ENCODE data around the gene CPEB1. TPM values are rescaled to one million over a fixed set of nuclear protein-coding genes. Genes with fewer than 3 reads are reported as not detected.
A peak's percentile ranks its signal among the peaks of the same experiment; 100 is the strongest.

The CPEB1 gene
- 2.2 TPM for polyA plus RNA-seq (ENCODE audit: insufficient read length)
- long read RNA-seq, donor 1: 0 reads
- long read RNA-seq, donor 2: 0 reads
- long read RNA-seq, donor 3: 0 reads
- long read RNA-seq, donor 4: 0 reads
- long read RNA-seq, donor 5: 0 reads
- long read RNA-seq, donor 6: 0 reads
- long read RNA-seq, donor 7: 0 reads
- long read RNA-seq, donor 8: 0 reads

DNA sequence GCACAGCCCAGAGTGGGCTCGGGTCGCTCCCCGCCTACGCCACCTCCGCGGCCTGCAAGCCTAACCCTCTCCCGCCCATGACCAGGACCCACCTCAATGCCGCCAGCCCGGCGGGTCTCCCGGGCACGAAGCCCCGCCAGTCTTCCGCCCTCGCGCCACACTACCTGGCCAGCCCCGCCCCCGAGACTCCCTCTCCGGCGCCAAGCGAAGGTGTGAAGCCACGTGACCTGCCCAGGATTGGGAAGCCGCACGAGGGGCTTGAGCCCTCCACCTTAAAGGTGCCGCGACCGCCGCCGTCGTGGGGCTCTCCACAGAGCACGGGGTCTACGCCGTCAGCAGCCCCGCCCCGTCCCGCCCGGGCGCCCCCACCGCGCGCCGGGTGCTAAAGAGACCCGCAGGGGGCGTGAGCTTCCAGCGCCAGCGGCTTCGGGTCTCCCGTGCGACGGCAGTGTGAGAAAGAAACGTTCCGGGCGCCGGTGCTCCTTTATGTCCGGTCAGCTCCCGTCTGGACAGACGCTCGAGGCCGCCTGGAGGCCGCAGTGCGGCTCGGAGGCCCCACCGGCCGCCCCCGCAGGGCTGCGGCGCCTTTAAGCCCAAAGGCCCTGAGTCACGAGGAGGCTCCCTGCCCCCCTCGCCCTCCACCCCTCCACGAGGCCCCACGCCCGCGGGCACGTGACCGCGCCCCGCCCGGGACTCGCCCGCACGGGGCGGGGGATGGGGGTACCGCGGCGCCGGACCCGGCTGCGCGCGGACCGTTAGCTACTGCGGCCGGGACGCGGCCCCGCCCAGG is at the start of gene CPEB1:
Gene CPEB1 (minus strand): TSS at position 319 of the 790 bp plus-strand sequence. CDS start 18,904 bp downstream, outside the sequence.
- no peak for DNase-seq

DNA sequence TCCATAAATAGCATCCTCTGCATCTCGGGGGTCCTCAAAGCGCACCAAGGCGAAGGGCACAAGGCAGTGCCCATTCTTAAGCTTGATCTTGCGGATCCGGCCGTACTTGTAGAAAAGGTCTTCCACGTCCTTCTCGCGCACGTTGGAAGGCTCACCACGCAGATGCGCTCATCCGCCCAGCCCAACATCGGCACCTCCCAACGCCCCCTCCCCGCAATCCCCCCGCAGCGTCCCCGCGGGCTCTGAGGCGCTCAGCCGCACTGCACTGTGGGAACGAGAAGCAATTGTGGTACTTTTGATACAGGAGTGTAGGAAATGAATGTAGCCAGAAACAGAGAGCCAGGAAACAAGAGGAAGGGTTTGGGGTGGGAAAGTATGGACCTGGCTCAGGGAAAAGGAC is 45.0 kb upstream of the CPEB1 start:
- no peak for DNase-seq

DNA sequence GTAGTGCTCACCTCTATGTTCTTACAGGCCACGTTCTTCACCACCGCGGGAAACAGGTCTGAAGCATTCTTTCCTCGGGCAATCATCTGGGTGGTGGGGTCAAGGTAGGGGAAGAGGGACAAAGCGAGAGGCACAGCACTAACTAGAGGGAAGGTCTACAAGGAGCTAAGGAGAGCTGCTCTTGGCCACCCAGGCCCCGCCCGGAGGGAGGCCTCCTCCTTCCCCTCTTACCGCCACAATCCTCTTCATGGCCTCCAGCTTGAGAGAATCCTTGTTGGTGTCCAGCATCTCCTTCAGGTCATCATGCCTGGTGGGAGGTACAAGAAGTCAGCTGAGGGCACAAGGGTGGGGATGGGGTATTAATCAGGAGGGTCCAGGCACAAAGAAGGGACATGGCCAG is 42.0 kb upstream of the CPEB1 start:
- DNase-seq: no peak

DNA sequence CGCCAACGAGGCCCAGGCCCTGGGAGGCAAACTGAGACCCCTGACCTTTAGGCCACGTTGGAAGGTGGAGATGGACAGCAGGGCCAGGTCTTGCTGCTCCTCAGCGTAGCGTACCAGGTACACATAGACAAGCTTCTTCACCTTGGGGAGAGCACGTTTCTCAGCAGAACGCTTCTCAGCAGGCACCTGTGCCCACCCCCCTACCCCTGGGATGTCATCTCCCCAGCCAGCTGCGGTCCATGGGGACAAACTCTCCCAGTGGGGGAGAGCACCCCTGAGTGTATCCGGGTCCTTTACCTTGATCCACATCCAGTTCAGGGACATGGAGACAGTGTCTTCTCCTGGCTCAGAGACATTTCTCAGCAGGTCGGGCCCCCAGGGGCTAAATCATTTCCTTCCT is 41.5 kb upstream of the CPEB1 start:
- DNase-seq: no peak

DNA sequence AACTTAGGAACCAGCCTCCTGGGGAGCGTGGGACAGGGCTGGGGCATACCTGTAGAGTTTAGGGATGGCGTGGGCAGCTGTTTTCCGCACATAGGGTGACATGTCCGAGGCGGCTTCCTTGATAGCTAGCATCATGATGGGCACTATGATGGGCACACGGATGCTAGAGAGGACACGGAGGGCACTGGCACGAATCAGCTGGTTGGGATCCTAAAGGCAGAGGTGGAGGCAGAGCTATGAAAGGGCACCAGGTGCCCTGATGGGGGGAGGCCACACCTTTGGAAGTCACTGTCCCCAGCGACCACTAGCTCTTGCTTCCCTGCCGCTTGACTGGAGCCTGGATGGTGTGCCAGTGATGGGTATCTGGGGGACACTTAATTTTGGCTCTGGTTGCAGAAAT is 34.2 kb upstream of the CPEB1 start:
- DNase-seq: no peak

DNA sequence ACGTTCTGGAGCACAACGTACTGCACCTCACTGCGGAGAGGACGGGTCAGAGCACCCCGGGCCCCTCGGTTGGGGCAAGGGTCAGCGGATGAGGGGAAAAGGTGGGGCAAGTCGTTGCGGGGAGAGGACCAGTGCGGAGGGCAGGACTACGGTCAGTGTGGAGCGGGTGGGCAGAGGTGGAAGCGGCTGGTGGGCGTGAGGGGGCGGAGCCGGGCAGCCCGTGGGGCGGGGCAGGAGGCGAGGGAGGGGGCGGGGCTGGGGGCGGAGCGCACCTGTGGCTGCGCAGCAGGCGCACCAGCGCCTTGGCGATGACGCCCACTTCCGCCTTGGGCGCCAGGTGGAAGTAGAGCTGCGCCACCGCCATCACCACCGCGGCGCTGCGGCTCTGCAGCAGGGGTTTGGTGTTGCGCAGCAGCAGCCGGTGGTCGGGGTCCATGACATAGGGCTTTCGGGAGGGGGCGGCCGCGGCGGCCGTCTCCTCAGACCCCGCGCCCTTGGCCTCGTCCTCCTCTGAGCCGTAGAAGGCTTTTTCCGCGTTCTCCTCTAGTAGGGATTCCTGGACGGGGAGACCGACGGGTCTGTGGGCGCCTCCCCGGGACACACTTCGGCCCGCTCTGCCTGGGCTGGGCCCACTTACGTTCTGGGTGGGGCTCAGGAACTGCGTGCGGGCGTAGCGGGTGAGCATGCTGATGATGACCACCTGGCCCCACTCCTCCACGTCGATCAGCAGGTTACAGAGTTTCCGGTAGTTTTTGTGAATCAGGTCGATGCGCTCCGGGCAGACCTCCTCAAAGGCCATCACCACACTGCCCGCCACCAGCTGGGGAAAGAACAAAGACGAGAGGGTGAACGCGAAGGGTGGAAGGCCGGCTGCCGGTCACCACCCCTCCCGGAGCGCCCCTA is 33.3 kb upstream of the CPEB1 start:
- DNase-seq: peak; percentile 74

DNA sequence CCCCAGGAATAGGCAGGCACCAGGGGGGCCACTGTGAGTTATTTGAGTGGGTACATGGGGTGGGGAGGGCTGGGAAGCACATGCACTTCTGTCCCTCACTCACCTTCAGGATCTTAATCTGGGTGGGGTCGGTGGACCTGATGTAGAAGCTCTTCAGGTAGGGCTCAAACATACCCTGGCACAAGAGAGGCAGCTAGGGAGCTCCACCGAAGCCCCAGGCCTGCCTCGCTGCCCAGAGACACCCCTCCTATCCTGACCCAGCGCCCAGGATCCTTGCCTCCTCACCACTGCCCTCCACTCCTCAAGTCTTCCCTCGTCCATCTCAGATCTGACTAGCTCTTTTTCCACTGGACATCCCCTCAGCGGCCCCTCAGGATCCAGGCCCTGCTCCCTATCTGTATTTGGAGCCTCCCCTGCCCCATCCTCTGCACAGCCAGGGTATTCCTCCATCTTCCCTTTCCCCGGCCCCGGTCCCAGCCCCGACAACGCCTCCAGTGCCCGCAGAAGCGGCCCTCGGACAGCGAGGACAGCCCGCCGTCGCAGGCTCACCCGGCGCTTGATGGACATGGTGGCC is 32.5 kb upstream of the CPEB1 start:
- DNase-seq: no peak

DNA sequence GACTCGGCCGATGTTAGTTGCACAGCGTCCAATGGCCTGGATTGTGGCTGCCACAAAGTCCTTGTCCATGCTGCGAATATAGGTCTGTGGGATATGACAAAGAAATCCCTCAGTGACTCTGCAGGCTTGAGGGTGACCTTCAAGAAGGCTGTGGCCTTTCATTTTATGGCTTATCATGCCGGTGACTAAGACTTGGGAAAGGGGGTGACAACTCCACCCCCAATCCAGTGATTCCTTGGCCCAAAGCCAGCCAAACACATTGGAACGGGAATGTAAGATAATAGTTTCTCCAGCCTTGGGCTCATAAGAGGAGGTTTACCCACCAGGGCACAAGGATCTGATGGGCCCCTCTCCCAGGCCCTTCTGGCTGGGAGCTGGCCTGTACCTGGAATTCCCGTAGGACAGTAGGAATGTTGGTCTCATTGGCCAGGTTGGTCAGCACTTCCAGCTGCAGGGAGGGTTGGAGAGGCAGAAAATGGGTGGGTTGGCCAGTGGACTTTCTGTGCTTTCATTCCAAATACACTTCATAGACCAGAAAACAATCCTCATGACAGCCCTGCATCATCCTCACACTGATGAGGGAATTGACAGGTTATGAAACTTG is 30.7 kb upstream of the CPEB1 start:
- DNase-seq: no peak

DNA sequence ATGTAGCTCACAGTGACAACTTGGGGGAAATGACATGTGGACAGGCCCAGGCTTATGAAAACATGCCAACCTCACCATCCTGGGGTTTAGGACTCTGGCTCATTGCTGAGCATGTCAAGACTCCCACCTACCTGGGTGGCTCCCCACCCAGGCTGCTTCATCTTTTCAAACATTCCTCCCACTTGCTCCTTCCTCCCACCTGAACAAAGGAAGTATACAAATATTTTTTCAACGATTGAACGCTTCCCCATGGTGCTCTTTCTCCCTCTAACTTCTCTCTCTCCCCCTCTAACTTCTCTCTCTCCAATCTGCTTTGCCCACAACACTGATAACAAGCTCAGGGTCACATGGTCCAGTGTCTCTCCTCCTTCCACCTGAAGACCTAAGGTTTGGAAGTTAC is 27.7 kb upstream of the CPEB1 start:
- DNase-seq: no peak

DNA sequence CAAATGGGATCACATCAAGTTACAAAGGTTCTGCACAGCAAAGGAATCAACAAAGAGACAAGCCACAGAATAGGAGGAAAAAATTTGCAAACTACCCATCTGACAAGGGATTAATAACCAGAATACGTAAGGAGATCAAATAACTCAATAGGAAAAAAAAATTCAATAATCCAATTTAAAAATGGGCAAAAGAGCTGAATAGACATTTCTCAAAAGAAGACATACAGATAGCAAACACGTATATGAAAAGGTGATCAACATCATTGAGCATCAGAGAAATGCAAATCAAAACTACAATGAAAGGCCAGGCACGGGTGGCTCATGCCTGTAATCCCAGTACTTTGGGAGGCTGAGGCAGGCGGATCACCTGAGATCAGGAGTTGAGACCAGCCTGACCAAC is 23.5 kb upstream of the CPEB1 start:
- DNase-seq: no peak

DNA sequence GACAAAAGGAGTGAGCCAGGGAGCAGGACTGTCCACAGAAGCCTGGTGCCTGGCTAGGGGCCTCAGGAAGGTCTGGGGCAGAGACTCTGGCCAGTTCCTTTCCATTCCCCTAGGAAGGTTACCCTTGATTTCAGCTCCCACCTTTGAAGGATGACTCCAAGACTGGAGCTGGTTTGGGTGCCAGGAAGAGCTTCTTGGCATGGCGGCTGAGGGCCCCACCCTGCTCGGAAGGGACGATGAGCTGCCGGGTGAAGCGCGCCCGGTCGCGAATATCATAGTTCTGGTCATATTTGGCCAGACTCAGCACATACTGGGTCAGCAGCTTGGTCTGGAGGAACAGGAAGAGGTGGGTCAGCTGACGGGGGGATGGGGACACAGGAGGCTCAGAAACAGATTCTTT is 19.4 kb upstream of the CPEB1 start:
- no peak for DNase-seq

DNA sequence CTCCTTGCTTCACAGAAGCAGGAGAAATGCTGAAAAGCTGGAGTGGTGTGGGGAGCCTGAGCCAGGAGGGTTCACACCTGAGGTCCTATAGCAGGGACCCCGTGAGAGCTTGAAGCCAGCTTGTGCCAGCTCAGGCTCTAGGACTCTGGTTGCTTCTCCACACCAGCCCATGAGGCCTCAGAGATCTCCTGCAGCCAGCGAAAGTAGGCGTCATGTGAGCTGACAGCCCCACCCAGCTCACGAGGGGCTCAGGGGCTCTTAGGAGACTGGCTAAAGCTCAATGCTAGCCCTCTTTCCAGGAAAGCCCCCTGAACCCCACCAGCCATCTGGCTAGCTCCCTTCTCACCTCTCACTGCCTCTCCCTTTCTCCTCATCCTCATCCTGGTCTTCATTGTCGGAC is 16.9 kb upstream of the CPEB1 start:
- DNase-seq: no peak

DNA sequence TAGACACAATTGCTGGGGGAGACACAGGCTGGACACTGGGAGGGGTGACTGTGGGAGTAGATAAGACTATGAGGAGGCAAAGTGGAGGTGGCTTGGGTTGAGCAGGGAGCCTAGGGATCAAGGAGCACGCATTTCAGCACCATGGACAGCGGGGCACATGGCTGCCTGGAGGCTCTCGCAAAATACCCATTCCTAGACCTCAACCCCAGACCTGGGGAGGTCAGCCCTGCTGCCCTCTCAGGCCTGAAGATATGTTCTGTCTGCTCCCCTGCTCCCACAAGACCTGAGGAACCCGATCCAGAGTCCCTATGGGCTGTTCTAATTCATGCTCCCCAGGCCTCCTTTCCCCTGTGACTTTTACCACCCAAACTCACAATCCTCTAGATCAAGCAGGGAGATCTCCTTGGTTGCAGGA is 16.0 kb upstream of the CPEB1 start:
- DNase-seq: peak; percentile 72

DNA sequence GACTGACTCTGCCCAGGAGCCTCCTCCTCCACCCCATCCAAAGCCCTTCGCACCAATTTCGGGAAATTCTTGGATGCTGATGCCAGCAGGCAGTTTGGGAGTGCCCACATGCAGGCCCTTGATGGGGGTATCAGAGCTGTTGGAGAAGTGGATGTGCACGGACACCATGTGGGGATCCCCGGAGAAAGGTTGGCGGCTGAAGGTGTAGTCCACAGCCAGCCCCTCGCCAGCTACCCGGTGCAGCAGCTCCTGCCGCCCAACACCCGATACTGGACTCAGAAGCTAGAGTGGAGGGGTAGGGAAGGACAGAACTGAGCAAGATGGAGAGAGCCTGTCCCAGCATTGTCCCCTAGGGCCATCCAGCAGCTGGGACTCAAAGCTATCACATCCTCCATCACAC is 15.5 kb upstream of the CPEB1 start:
- no peak for DNase-seq

DNA sequence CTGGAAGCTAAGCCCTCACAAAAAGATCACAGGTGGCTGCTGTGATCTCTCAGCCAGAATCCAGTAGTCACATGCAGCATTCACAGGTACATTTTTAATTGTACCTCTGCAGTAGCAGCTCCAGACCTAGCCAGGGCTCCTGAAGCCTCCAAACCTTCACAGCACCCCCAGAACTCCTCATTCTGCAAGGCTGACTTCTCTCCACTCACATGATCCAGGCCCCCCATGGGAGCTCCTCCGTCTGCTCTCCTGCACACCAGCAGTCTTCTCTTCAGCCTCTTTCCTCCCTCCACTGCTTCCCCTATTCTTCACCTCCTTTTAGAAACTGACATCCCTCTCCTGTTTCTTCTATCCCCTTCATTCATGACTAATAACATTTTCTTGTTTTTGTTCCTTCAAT is 13.2 kb upstream of the CPEB1 start:
- no peak for DNase-seq

DNA sequence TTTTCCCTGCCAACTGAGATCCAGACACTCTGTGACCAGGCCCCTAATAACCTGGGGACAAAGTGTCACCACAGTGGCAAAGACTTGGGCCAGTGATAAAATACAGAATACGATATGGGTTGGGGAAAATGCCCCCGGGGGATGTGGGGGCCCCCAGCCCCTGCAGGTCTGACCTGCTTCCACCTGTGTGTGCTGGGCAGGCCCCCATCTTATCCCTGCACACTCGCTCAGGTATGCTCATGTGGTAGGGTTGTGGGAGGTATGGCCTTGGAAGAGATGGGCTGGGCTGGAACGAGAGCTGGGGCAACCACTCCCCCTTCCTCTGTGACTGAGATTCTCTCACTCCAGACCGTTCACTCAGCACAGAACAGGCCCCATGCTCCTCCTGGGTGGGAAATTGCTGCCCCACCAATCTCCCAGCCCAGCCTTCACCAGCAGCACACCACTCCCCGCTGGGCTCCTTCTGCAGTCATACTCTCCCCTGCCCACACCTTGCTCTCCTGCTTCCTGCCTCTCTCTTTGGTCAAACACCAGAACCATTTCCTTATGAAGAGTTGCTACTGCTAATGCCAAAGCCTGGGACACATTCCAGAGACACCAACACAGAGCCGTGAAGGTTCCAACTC is 9.6 kb upstream of the CPEB1 start:
- DNase-seq: no peak

DNA sequence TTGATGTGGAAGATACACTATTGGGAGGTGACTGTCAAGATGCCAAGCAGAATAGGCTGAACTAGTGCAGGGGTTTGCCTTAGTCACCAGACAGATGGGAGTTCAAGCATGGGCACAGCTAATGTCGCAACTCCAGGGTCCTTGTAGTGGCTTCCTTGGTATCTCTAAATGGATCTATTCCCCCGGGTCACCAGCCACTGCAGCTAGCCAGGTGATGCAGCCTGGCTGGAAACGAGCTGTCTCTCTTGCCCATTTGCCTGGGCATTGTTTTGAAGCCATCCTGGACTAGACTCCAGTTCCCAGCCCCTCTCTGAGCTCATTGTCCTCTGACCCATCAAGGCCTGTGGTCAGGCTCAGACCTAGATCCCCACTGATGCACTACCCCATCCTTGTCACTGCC is 8.4 kb upstream of the CPEB1 start:
- DNase-seq: no peak

DNA sequence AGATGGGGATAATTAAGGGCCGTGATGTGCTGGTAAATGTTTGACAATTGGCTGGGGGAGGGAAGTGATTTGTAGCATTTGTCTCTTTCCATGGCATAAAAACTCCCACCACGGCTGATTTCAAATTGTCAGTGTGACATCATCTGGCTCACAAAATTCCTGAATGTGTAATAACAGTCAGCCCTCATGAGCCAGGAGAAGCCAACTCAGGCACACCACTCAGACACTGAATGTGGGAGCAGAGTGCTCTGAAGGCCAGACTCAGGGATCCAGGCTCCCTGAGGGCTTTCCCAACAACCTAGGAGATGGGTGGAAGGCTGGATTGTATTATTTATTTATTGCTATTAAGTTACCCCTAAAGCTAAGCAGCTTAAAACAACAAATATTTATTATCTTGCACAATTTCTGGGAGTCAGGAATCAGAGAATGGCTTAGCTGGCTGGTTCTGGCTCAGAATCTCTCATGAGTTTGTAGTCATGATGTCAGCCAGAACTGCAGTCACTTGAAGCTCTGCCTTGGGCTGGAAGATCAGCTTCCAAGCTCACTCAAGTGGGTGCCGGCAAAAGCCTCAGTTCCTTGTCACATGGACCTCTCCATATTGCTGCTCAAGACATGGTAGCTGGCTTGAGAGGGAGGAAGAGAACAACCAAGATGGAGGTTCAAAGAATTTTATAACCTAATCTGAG is 6.5 kb upstream of the CPEB1 start:
- no peak for DNase-seq

DNA sequence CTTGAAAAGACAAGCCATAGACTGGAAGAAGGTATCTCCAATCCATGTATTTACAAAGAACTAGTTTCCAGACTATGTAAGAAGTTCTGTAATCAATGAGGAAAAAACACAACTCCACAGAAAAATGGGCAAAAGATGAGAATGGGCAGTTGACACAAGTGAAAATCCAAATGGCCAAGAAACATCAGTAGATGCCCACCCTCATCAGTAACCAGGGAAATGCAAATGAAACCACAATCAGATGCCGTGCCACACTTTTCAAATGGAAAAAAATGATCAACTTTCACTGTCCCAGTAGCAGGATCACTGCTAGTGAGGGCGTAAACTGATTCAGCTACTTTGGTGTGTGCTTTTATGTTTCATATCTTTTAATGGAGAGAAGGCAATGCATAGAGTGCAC is 4.5 kb upstream of the CPEB1 start:
- no peak for DNase-seq

DNA sequence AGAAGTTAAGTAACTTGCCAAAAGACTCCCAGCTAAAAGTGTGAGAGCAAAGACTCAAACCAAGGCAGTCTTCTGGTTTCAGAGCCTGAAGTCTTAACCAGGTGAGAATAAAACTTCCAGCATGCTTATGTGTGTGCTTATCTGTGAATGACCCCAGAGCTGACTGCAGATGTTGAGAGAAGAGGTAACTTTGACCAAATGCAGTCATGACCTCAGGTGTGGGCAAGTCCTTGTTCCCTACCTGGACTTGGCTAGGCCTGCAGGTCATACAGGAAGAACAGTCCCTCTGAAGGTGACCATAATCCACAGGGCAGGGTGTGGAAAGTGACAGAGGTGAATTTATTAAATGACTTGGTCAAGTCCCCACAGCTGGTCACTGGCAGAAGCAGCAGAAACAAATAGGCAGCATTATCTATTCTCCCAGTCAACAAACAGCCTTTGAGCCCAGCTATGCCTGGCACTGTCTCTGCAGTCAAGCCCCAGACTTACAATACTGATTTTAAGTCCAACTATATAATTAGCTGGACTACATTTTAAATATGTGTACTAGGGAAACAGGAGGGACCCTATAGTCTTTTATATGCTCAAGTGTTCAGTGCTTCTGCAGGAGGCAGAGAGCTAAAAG is 3.0 kb upstream of the CPEB1 start:
- DNase-seq: no peak
